PC-9 (cell line): Measurements from ENCODE around the gene EPC2.

Experiments used
- CTCF ChIP-seq: fragments of 200-600 bp; sonication (generic); conservative IDR thresholded peaks from 2 replicates; pipeline ENCODE4 v1.6.1; 2017; ENCODE audit warnings: mixed run types, antibody characterized with exemption, mild to moderate bottlenecking, moderate library complexity
- EZH2 ChIP-seq: fragments of 200-600 bp; sonication (generic); IDR thresholded peaks from 2 replicates; pipeline ENCODE4 v1.8.0; 2017; ENCODE audit warnings: antibody characterized with exemption, low read depth

DNA sequence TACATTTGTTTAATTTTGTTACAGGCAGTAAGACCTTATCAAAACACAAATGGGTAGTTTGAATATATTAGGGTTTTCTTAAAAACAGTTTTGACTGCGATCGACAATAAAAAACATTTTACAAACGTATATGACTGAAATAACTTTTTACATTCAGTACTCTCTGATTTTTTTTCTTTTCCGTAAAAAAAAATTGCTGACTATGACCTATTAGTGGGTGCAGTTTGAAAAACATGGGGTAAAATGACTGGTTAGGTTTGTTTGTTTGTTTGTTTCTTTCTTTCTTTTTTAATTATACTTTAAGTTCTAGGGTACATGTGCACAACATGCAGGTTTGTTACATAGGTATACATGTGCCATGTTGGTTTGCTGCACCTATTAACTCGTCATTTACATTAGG lies 36.9 kb downstream of the EPC2 start:
- TF ChIP-seq CTCF (no peak), EZH2 (no peak)
